K562 (cell line): ENCODE data around the gene NES. TPM values are rescaled to one million over a fixed set of nuclear protein-coding genes. Genes with fewer than 3 reads are reported as not detected.

Experiments used
- HLTF ChIP-seq: fragments of 450-650 bp; IDR thresholded peaks from 2 replicates; pipeline ENCODE4 v1.6.1; 2016
- ZFP36 ChIP-seq: fragments of 150-350 bp; IDR thresholded peaks from 2 replicates; pipeline ENCODE4 v1.6.1; 2018; ENCODE audit warnings: low read length, low read depth; ENCODE audit not compliant: partially characterized antibody
- ZNF445 ChIP-seq: fragments of 250-450 bp; sonication (Bioruptor Pico); IDR thresholded peaks from 2 replicates; pipeline ENCODE4 v1.4.0; 2020; ENCODE audit warnings: low read depth, mild to moderate bottlenecking, moderate library complexity
- polyA plus RNA-seq, 8 experiments: library from polyadenylated mRNA; depleted of rRNA in 4 of 8; stranded (reverse) in 5 of 8; unstranded in 3 of 8; fragments of >200 nt; fragmentation: Nextera tagmentation in 2 of 8; fragmentation: Illumina TruSeq in 1 of 8; extraction: Ambion mirVana in 2 of 8; extraction: Trizol in 1 of 8; gene quantifications; 2 replicates each; pipeline versions ENCODE4 v1.2.1 to v1.2.3, GENCODE V29; 2011 to 2014; ENCODE audit warnings: inconsistent platforms in 1 of 8, missing spikeins in 1 of 8
- total RNA-seq, 7 experiments: library from RNA; depleted of rRNA in 6 of 7; stranded (reverse); fragments of >200 nt in 6 of 7; fragmentation: Illumina TruSeq in 2 of 7; extraction: Trizol in 2 of 7; gene quantifications; 2 replicates each; pipeline versions ENCODE4 v1.2.1 to v1.2.3, GENCODE V29; 2011 to 2021; ENCODE audit warnings: low replicate concordance in 1 of 7
- TF ChIP-seq, protein P1 (sequence below), 2 experiments: fragments of 450-650 bp; formaldehyde crosslinking in 1 of 2; IDR thresholded peaks; 2 replicates each; pipeline versions ENCODE4 v1.4.0 to v1.6.1; 2014 to 2020; ENCODE audit warnings: mild to moderate bottlenecking in 2 of 2, borderline replicate concordance in 1 of 2, low read depth in 1 of 2
- TF ChIP-seq, protein P2 (sequence below): sonication (generic); formaldehyde crosslinking; IDR thresholded peaks from 2 replicates; pipeline ENCODE4 v1.8.0; 2022; ENCODE audit warnings: mild to moderate bottlenecking, missing genetic modification reagents

Gene NES
- total and polyA plus RNA-seq, 9 of the 15 experiments (the other 6 are each of a cell fraction or from before 2014, with no cell fraction given): 0.10 to 8.6 (median 4.2) TPM

DNA sequence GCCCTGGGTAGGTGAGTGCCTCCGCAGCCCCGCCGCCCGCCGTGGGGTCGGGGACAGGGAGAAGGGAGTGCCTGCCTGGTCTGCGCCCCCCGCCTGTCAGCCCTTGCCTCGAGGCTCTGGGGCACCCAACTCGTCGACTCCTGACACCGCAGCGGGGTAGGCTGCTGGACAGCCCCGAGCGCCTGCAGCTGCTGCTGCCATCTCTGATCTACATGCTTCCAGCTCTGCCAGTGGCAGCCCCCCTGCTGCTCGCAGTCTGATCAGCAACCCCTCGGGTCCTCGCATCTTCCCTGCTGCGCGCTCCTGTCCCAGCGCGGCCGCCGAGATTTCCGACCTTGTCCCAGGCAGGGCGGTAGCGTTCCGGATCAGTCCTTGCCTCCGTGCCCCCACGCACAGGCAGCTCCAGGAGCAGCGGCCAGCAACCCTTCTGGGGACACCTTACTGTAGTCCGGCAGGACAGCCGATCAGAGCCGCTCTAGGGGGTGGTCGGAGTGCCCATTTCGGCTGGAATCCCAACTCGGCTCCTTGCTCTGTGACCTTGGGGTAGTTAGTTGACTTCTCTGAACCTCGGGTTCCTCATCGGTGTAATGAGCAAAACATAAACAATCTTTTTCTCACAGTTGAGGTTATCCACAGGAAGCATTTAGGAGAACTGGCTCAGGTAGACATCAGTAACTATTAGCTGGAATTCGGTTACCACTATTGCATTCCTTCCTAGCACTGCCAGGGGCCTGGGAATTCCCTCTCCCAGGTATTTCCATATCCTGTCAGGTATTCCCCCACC lies 34.8 kb downstream of the NES start (continued):
- TF ChIP-seq, protein P1, sequence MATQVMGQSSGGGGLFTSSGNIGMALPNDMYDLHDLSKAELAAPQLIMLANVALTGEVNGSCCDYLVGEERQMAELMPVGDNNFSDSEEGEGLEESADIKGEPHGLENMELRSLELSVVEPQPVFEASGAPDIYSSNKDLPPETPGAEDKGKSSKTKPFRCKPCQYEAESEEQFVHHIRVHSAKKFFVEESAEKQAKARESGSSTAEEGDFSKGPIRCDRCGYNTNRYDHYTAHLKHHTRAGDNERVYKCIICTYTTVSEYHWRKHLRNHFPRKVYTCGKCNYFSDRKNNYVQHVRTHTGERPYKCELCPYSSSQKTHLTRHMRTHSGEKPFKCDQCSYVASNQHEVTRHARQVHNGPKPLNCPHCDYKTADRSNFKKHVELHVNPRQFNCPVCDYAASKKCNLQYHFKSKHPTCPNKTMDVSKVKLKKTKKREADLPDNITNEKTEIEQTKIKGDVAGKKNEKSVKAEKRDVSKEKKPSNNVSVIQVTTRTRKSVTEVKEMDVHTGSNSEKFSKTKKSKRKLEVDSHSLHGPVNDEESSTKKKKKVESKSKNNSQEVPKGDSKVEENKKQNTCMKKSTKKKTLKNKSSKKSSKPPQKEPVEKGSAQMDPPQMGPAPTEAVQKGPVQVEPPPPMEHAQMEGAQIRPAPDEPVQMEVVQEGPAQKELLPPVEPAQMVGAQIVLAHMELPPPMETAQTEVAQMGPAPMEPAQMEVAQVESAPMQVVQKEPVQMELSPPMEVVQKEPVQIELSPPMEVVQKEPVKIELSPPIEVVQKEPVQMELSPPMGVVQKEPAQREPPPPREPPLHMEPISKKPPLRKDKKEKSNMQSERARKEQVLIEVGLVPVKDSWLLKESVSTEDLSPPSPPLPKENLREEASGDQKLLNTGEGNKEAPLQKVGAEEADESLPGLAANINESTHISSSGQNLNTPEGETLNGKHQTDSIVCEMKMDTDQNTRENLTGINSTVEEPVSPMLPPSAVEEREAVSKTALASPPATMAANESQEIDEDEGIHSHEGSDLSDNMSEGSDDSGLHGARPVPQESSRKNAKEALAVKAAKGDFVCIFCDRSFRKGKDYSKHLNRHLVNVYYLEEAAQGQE (IDR thresholded peaks at IDR 0.05; ENCODE audit: borderline replicate concordance): no peak
- TF ChIP-seq, protein P1 (CRISPR knock-in tag; IDR thresholded peaks at IDR 0.05; ENCODE audit: low read depth): no peak
- TF ChIP-seq HLTF (no peak), ZFP36 (peak; percentile 61), ZNF445 (CRISPR knock-in tag) (no peak)
- TF ChIP-seq, protein P2, sequence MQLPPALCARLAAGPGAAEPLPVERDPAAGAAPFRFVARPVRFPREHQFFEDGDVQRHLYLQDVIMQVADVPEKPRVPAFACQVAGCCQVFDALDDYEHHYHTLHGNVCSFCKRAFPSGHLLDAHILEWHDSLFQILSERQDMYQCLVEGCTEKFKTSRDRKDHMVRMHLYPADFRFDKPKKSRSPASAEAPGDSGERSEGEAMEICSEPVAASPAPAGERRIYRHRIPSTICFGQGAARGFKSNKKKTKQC (CRISPR knock-in tag): no peak
- TF ChIP-seq, all 486 proteins: peak for 8
